Endothelial cell (in vitro differentiated cells): ENCODE results near the gene ST14. TPM values are rescaled to one million over a fixed set of nuclear protein-coding genes. Genes with fewer than 3 reads are reported as not detected.

Source experiments
- DNase-seq: peaks from one replicate; pipeline ENCODE4 v3.0.0; 2021; ENCODE audit warnings: low spot score
- H3K27ac Mint-ChIP-seq: one replicate; pipeline ENCODE4 v1.8.0; 2021; ENCODE audit warnings: mixed read lengths, inconsistent platforms; ENCODE audit not compliant: unreplicated experiment
- H3K27me3 Mint-ChIP-seq: one replicate; pipeline ENCODE4 v1.8.0; 2021; ENCODE audit warnings: mild to moderate bottlenecking, moderate library complexity, mixed read lengths, inconsistent platforms; ENCODE audit not compliant: unreplicated experiment
- H3K36me3 Mint-ChIP-seq: one replicate; pipeline ENCODE4 v1.8.0; 2021; ENCODE audit warnings: mild to moderate bottlenecking, low read depth, mixed read lengths, inconsistent platforms; ENCODE audit not compliant: unreplicated experiment
- H3K4me1 Mint-ChIP-seq: one replicate; pipeline ENCODE4 v1.8.0; 2021; ENCODE audit warnings: mild to moderate bottlenecking, mixed read lengths, inconsistent platforms; ENCODE audit not compliant: unreplicated experiment
- H3K4me3 Mint-ChIP-seq: one replicate; pipeline ENCODE4 v1.8.0; 2021; ENCODE audit warnings: mild to moderate bottlenecking, mixed read lengths, inconsistent platforms; ENCODE audit not compliant: unreplicated experiment
- H3K9me3 Mint-ChIP-seq: one replicate; pipeline ENCODE4 v1.8.0; 2021; ENCODE audit warnings: mixed read lengths, inconsistent platforms; ENCODE audit not compliant: unreplicated experiment
- CTCF ChIP-seq: fragments of 200-600 bp; sonication (generic); IDR thresholded peaks from one replicate; pipeline ENCODE4 v1.5.0; 2021; ENCODE audit warnings: antibody characterized with exemption; ENCODE audit not compliant: unreplicated experiment
- total RNA-seq: library from RNA; stranded (reverse); fragmentation: NEBNext Ultra II Directional; extraction: Animal tissue kit (Norgen Biotek cat#: 25700); gene quantifications from one replicate; pipeline ENCODE4 v1.2.1, GENCODE V29; 2021; ENCODE audit not compliant: unreplicated experiment

ST14 gene
- total RNA-seq, 1 donor from 2014 or later, result 8.7 TPM

DNA sequence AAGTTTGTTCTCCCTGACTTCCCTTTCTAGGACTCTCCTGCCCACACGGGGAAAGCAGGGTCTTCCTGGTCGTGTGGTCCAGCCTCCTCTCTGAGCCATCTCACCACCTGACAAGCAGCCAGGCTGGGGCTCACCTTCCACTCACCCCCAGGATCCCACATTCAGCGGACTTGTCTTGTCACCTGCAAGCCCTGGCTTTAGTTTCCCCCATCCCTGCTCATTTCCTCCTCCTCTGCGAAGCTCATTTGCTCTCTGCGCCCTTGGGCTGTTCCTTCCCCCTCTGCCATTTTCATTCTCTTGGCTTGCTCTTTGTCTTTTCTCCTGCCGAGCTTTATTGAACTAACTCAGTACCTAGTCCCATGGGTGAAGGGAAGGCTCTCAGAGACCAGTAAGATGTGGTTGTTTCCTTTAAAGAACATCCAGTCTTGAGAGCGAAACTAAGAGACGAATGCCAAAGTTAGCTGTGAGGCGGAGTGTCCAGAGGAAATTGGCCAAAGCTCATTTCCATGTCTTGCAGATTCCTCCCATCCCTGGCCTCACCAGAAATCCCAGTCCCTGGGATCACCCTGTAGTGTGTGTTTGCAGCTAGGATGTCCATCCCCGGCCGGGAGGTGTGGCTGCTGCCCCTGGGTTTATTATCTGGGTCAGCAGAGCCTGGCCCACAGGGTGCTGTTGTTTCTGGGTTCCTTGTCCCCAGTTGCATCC is 2.0 kb downstream of the ST14 start:
- no peak for DNase-seq
- Mint-ChIP-seq H3K27me3 (peaks cover 20% of the 10 kb centered on the region), H3K9me3 (no peaks in the 10 kb centered on the region), H3K4me3 (no peak overlapping the region), H3K36me3 (peaks cover 9% of the 10 kb centered on the region), H3K4me1 (peaks cover 21% of the 10 kb centered on the region), H3K27ac (no peak overlapping the region)
- no peak for TF ChIP-seq CTCF

DNA sequence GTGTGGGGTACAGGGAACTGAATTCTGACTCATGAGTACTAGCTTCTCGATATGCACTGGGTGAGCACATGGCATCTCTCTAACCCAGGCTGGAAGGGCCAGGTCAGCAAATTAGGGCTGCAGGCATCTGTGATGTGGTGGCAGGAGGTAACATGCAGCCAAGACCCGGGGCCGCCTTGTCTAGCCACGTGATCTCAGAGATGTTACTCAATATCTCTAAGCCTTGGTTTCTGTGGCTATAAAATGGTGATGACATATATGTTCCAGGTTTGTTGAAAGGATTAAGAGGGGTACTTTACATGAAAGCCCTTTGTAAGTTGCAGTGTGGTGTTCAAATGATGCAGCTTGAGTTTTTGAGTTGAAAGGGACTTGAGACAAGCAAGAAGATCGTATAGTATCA is 3.2 kb downstream of the ST14 start:
- no peak for DNase-seq
- Mint-ChIP-seq H3K36me3 (peaks cover 9% of the 10 kb centered on the region), H3K27ac (no peak overlapping the region), H3K4me3 (no peak overlapping the region), H3K9me3 (no peaks in the 10 kb centered on the region), H3K4me1 (peaks cover 21% of the 10 kb centered on the region), H3K27me3 (peaks cover 19% of the 10 kb centered on the region)
- no peak for TF ChIP-seq CTCF

- Mint-ChIP-seq H3K36me3 (peaks cover 4% of the 10 kb centered on the region), H3K4me1 (peaks cover 19% of the 10 kb centered on the region), H3K27ac (no peak overlapping the region), H3K9me3 (no peaks in the 10 kb centered on the region), H3K4me3 (no peak overlapping the region), H3K27me3 (peaks cover 19% of the 10 kb centered on the region)
- no peak for DNase-seq
- TF ChIP-seq CTCF, result no peak
These were observed 4.0 kb downstream of the ST14 start for GRCh38 chr11:130163346-130164220.

DNA sequence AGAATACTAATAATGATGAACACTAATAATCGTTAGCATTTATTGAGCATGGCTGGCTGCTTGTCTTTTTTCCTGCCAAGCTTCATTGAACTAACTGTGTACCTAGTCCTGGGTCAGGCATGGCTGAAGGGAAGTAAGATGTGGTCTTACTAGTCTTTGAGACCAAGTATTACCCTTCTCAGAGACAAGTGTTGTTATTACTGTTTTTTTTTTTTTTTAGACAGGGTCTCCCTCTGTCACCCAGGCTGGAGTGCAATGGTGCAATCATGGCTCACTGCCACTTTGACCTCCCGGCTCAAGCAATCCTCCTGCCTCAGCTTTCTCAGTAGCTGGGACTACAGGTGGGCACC is 4.6 kb downstream of the ST14 start:
- Mint-ChIP-seq H3K4me3 (no peak overlapping the region), H3K9me3 (no peaks in the 10 kb centered on the region), H3K36me3 (no peaks in the 10 kb centered on the region), H3K4me1 (peaks cover 14% of the 10 kb centered on the region), H3K27me3 (peaks cover 18% of the 10 kb centered on the region), H3K27ac (no peak overlapping the region)
- DNase-seq, result no peak
- TF ChIP-seq CTCF, result no peak
